LNCAP (cell line): Measurements from ENCODE around the gene MYOF.

Experiments
- TF ChIP-seq, protein P1 (sequence below): fragments of 450-650 bp; IDR thresholded peaks from 2 replicates; pipeline ENCODE4 v1.5.1; 2017; ENCODE audit warnings: mild to moderate bottlenecking

MYOF gene

DNA sequence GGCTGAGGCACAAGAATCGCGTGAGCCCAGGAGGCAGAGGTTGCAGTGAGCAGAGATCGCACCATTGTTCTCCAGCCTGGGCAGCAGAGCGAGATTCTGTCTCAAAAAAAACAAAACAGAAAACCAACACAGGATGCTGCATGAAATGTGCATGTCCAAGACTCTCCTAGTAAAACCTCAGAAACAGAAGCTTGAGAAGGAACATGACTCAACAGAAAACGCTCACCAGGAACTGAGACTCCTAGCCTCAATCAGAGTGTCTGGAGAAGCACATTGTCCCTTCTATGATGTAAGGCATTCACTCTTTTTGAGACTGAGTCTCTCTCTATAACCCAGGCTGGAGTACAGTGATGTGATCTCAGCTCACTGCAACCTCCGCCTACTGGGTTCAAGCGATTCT is 168.3 kb downstream of the MYOF start:
- TF ChIP-seq, protein P1, sequence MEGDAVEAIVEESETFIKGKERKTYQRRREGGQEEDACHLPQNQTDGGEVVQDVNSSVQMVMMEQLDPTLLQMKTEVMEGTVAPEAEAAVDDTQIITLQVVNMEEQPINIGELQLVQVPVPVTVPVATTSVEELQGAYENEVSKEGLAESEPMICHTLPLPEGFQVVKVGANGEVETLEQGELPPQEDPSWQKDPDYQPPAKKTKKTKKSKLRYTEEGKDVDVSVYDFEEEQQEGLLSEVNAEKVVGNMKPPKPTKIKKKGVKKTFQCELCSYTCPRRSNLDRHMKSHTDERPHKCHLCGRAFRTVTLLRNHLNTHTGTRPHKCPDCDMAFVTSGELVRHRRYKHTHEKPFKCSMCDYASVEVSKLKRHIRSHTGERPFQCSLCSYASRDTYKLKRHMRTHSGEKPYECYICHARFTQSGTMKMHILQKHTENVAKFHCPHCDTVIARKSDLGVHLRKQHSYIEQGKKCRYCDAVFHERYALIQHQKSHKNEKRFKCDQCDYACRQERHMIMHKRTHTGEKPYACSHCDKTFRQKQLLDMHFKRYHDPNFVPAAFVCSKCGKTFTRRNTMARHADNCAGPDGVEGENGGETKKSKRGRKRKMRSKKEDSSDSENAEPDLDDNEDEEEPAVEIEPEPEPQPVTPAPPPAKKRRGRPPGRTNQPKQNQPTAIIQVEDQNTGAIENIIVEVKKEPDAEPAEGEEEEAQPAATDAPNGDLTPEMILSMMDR: no peak

DNA sequence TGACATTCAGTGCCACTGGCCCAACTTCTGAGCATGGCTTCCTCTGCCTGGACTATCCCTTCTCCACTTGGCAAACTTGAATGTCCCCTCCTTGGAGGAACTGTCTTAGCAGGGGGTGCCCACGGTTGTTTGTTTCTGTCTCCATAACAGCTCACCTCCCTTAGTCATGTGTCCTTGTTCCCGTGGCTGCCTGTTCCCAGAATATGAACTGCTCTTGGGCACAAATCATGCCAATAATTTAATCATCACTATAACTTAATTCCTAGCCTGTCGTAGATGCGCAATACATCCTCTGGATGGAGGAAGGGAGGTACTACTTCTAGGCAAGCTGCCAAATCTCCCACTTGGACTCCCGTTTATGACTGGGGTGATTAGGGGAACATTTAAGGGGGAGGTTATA is 173.1 kb downstream of the MYOF start:
- TF ChIP-seq, protein P1: no peak

DNA sequence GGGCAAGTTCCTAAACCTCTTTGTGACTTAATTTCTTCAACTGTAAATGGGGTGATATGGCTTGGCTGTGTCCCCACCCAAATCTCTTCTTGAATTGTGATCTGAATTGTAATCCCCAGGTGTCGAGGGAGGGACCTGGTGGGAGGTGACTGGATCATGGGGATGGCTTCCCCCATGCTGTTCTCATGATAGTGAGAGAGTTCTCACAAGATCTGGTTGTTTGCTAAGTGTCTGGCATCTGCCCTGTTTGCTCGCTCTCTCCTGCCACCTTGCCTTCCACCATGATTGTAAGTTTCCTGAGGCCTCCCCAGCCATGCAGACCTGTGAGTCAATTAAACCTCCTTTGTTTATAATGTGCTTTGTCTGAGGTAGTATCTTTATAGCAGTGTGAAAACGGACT is 177.0 kb downstream of the MYOF start:
- TF ChIP-seq, protein P1: no peak

DNA sequence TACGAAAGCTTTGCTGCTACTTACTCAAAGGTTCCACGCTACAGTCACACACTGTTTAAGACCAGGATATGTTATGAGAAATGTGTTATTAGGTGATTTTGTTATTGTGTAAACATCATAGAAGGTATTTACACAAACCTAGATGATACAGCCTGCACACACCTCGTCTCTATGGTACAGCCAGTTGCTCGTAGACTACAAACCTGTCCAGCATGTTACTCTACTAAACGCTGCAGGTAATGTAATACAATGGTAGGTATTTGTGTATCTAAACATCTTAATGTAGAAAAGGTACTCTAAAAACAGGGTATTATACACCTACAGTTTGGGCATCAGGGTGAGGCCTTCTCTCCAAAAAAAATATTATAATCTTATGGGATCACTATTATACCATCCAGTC is 181.2 kb downstream of the MYOF start:
- TF ChIP-seq, protein P1: no peak

DNA sequence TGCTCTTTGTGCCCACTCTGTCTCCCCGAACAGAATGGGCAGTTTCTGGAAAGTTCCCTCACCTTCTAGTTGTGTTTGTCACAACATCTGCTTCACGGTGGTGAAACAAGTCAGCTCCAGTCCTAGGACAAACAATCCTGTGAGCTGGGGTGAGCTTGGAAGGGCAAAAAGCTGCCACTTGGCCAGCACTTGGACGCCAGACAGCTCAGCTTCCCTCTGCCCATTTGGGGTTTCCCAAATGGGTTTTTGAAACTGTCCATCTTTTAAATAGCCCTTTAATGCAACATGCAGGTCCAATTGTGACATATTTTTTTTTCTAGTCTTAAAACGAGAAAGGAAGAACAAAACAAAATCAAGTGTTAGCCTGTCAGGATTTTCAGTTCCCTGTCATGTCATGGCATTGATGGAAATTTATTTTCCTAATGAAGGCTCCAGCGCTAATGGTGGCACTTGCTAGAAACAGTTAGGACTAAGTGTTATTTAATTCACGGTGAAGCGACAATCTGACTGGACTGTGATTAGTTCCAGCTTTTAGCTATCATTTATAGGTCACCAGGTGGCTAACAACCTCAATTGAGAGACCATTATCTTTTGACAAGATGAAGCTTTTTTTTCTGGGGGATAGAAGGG is 181.7 kb downstream of the MYOF start:
- TF ChIP-seq, protein P1: no peak

DNA sequence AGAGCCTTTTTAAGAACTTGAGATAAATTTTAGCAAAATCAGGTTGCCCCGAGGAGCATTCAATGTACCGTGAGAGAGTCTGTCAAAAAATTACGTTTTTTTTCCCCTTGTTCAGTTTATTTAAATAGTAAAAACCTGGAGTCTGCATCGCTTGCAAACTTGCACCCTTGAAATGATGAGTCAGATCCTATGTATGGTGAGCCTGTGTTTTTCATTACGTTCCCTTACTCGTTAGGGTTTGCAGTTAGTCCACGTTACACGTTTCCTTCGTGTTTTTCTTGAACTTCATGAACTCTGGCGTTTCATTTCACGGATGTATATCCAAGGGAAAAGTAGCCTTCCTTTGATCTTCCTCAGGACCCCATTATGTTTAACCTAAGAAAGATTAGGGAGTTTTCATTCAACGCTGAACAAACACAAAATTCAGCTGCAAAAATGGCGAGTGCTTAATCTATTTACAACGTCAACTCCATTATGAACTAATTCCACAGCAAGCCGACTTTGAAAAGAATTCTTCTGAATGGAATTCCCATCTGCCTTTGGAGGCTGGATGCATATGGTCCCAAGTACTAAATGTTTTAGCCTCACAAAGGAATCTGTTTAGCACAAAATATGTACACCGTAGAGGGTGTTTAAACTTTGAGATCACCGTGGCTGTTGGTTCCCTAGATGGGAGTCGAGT is 182.4 kb downstream of the MYOF start:
- TF ChIP-seq, protein P1: no peak

DNA sequence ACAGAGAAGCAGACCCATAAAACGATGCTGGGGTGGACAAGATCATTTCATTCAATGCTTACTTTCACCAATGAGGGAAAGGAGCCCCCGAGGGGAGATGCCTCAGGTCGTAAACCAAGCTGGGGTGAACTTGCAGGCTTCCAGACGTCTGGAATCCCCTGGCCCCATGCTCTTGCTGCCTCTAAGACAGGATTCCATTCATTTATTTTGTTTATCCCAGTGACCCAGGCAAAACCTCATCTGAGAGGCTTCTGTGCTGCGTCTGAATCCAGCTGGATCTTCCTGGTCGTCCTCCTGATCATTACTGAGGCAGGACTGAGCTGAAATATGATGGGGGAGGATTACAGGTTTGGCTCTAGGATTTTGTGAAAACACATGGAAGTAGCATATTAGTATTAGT is 182.9 kb downstream of the MYOF start:
- TF ChIP-seq, protein P1: no peak
